ENCODE data around the gene CSTB. TPM values are rescaled to one million over a fixed set of nuclear protein-coding genes. Genes with fewer than 3 reads are reported as not detected.

CSTB gene
- total and polyA plus RNA-seq, 2 donors (not counting 1 experiment from before 2014, with no cell fraction given): 14.0 to 28.3 TPM

DNA sequence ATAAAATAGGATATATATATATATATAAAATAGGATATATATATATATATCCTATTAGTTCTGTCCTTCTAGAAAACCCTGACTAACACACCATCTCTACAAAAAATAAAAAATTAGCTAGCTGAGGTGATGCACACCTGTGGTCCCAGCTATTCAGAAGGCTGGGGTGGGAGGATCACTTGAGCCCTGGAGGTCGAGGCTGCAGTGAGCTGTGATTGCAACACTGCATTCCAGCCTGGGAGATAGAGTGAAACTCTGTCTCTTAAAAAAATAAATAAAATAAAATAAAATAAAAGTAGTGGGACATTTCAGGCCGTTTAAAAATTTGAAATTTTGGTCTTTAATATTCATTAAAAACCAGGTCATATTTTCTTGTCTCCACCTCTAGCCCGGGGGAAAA lies 9.0 kb upstream of the CSTB start:
- Histone ChIP-seq H3K4me2 (replicated peaks; ENCODE audit: low read depth, low read length, poor library complexity, severe bottlenecking) (no peak overlapping the region), H3K9me3 (ENCODE audit: control extremely low read depth in 1 of 3, control insufficient read depth in 2 of 3, insufficient read depth in 1 of 3, low read length in 2 of 3) (no peaks in the 10 kb centered on the region), H3K4me3 (ENCODE audit: control extremely low read depth in 1 of 5, extremely low read depth in 1 of 5, insufficient read depth in 1 of 5, low read depth in 2 of 5, low read length in 4 of 5) (no peak overlapping the region), H2AFZ (ENCODE audit: insufficient read depth, low read depth, low read length, poor library complexity, severe bottlenecking) (no peak overlapping the region), H3K27ac (ENCODE audit: low read length in 2 of 2) (no peak overlapping the region), H3K27me3 (replicated peaks in 1 of 4; ENCODE audit: control extremely low read depth in 1 of 4, control insufficient read depth in 3 of 4, insufficient read depth in 4 of 4, low read length in 3 of 4) (no peaks in the 10 kb centered on the region), H3K36me3 (replicated peaks in 1 of 2; ENCODE audit: control extremely low read depth in 1 of 2, control insufficient read depth in 1 of 2, extremely low read depth in 1 of 2, insufficient read depth in 2 of 2, low read length in 1 of 2) (no peaks in the 10 kb centered on the region), H3K4me1 (ENCODE audit: control insufficient read depth in 2 of 2, insufficient read depth in 2 of 2, low read length in 2 of 2) (peaks cover 3 to 10% of the 10 kb centered on the region in 2 donors), H4K20me1 (ENCODE audit: control insufficient read depth, insufficient read depth, low read length, poor library complexity, severe bottlenecking) (peaks cover 6% of the 10 kb centered on the region), H3K79me2 (ENCODE audit: control insufficient read depth, insufficient read depth, low read length) (peaks cover 12% of the 10 kb centered on the region), H3K9ac (ENCODE audit: low read length) (no peak overlapping the region)
- no peak overlapping the region for H3K27ac Mint-ChIP-seq
- no peak overlapping the region for H3K4me3 Mint-ChIP-seq
- TF ChIP-seq, protein P1, sequence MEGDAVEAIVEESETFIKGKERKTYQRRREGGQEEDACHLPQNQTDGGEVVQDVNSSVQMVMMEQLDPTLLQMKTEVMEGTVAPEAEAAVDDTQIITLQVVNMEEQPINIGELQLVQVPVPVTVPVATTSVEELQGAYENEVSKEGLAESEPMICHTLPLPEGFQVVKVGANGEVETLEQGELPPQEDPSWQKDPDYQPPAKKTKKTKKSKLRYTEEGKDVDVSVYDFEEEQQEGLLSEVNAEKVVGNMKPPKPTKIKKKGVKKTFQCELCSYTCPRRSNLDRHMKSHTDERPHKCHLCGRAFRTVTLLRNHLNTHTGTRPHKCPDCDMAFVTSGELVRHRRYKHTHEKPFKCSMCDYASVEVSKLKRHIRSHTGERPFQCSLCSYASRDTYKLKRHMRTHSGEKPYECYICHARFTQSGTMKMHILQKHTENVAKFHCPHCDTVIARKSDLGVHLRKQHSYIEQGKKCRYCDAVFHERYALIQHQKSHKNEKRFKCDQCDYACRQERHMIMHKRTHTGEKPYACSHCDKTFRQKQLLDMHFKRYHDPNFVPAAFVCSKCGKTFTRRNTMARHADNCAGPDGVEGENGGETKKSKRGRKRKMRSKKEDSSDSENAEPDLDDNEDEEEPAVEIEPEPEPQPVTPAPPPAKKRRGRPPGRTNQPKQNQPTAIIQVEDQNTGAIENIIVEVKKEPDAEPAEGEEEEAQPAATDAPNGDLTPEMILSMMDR (IDR thresholded peaks at IDR 0.05): no peak
- H3K27me3 Mint-ChIP-seq: no peaks in the 10 kb centered on the region
- POLR2A ChIA-PET: interaction anchor here (0.7 kb wide), 1 partner anchor 570 kb away, joined by 3 read pairs; no protein-coding TSS in a partner anchor
- DNase-seq: no peak
- WGBS (ENCODE audit: insufficient coverage): 86% methylated on average over 1 of the region's 3 CpGs
- ATAC-seq (ENCODE audit: low read depth): no peak
- intact Hi-C loops (cut with micrococcal nuclease): loop anchor here (5.0 kb wide), 1 partner anchor 1017 kb away; the partner anchor contains the start of gene UBE2G2
- H3K9me3 Mint-ChIP-seq (ENCODE audit: insufficient read depth): no peaks in the 10 kb centered on the region
- peaks cover 5% of the 10 kb centered on the region for H3K4me1 Mint-ChIP-seq
- CTCF ChIA-PET: no interaction called here

DNA sequence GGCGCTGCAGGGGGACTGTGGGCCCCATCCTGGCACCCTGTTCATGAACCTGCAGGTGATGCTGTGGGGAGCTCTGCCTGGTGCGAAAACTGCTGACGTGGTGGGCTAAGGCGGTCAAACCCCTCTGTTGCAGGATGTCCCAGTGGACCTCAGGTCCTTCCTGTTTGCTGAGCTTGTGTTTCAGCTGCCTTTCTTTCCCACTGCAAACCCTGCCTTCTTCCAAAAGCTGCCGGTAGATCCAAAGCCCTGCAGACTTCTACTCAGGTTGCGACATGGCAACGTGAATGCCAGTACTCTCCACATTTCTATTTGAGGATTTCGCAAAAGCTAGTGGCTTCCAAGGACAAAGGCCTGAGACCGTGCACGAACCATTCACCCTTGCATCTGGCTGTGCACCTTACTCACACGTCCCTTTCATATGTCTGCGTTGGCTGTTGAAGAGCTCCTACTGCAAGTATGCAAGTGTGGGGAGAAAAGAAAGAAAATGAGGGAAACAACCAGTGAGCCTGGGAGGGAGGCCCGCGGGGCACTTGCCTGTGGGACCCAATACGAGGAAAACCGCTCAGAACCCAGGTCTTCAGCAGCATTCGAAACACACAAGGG lies 7.1 kb upstream of the CSTB start:
- peaks cover 6% of the 10 kb centered on the region for H3K4me1 Mint-ChIP-seq
- no peaks in the 10 kb centered on the region for H3K79me2 ChIP-seq (ENCODE audit: control insufficient read depth, insufficient read depth, low read length)

More for the DNA sequence above, 7.1 kb upstream of the CSTB start:
- no peaks in the 10 kb centered on the region for H4K20me1 ChIP-seq (ENCODE audit: control insufficient read depth, insufficient read depth, low read length, poor library complexity, severe bottlenecking)
- intact Hi-C loops (cut with micrococcal nuclease): no loop called here
- H3K4me2 ChIP-seq (replicated peaks; ENCODE audit: low read depth, low read length, poor library complexity, severe bottlenecking): no peak overlapping the region
- Mint-ChIP-seq H3K9me3 (ENCODE audit: insufficient read depth) (no peaks in the 10 kb centered on the region), H3K27ac (no peak overlapping the region), H3K4me3 (no peak overlapping the region), H3K27me3 (no peaks in the 10 kb centered on the region)
- H3K4me3 ChIP-seq (ENCODE audit: control extremely low read depth in 1 of 5, extremely low read depth in 1 of 5, insufficient read depth in 1 of 5, low read depth in 2 of 5, low read length in 4 of 5): no peak overlapping the region
- H3K27ac ChIP-seq (ENCODE audit: low read length in 2 of 2): no peak overlapping the region
- H3K27me3 ChIP-seq (replicated peaks in 1 of 4; ENCODE audit: control extremely low read depth in 1 of 4, control insufficient read depth in 3 of 4, insufficient read depth in 4 of 4, low read length in 3 of 4): no peaks in the 10 kb centered on the region
- H3K4me1 ChIP-seq (ENCODE audit: control insufficient read depth in 2 of 2, insufficient read depth in 2 of 2, low read length in 2 of 2): peaks cover 3 to 6% of the 10 kb centered on the region in 2 donors
- CTCF ChIA-PET: no interaction called here
- H2AFZ ChIP-seq (ENCODE audit: insufficient read depth, low read depth, low read length, poor library complexity, severe bottlenecking): no peak overlapping the region
- TF ChIP-seq, protein P1 (IDR thresholded peaks at IDR 0.05): no peak
- no peak for TF ChIP-seq EZH2 (IDR thresholded peaks at IDR 0.05; ENCODE audit: borderline replicate concordance, insufficient read depth, low read depth, low read length, poor library complexity, severe bottlenecking)
- no peak overlapping the region for H3K9ac ChIP-seq (ENCODE audit: low read length)
- 64% methylated on average over 15 of the region's 17 CpGs for WGBS (ENCODE audit: insufficient coverage)
- no peaks in the 10 kb centered on the region for H3K9me3 ChIP-seq (ENCODE audit: control extremely low read depth in 1 of 3, control insufficient read depth in 2 of 3, insufficient read depth in 1 of 3, low read length in 2 of 3)
- no peaks in the 10 kb centered on the region for H3K36me3 ChIP-seq (replicated peaks in 1 of 2; ENCODE audit: control extremely low read depth in 1 of 2, control insufficient read depth in 1 of 2, extremely low read depth in 1 of 2, insufficient read depth in 2 of 2, low read length in 1 of 2)
- no peak for ATAC-seq (ENCODE audit: low read depth)
- POLR2A ChIA-PET: no interaction called here
- no peak for DNase-seq

Data from B cell (primary cell).